Subcutaneous adipose tissue (tissue), 4 donors: ENCODE measurements around the gene PTGDS. TPM values are rescaled to one million over a fixed set of nuclear protein-coding genes. Genes with fewer than 3 reads are reported as not detected.

Experiments used
- CTCF ChIP-seq: fragments of 450-650 bp; IDR thresholded peaks from one replicate; pipeline ENCODE4 v1.5.1; 2016; ENCODE audit warnings: low read depth, mild to moderate bottlenecking, control low read depth, antibody characterized with exemption, moderate library complexity
- total RNA-seq, 4 donors: library from RNA; depleted of rRNA; stranded (reverse); fragments of >200 nt; gene quantifications; one replicate each; pipeline ENCODE4 v1.1.0, GENCODE V29; 2016

Gene PTGDS
- total RNA-seq, 4 donors from 2014 or later, result 15.5 to 57.3 (median 26.8) TPM

- TF ChIP-seq CTCF, result no peak
These were observed 14.9 kb downstream of the PTGDS start, which contains the start of gene PAXX for GRCh38 chr9:136991993-136992818. TSS of gene PAXX (plus strand) at chr9:136992422. CDS start at chr9:136992444, 22 bp downstream.

GRCh38 chr9:136992819-136993369 lies 15.6 kb downstream of the PTGDS start:
- no peak for TF ChIP-seq CTCF

GRCh38 chr9:136994180-136994887 lies 17.0 kb downstream of the PTGDS start:
- no peak for TF ChIP-seq CTCF

GRCh38 chr9:136994888-136995230 lies 17.6 kb downstream of the PTGDS start:
- TF ChIP-seq CTCF, result no peak

GRCh38 chr9:136995362-136995761 lies 18.1 kb downstream of the PTGDS start:
- TF ChIP-seq CTCF, result no peak

- TF ChIP-seq CTCF, result no peak
These were observed 18.5 kb downstream of the PTGDS start for GRCh38 chr9:136995772-136996311.
